Epithelial cell of esophagus (primary cell): ENCODE data around the gene RC3H2.
A peak's percentile ranks its signal among the peaks of the same experiment; 100 is the strongest.
"Not testable (repeated sequence)": the region's sequence is repeated elsewhere in the genome, so short reads cannot be mapped to it uniquely, and the experiment has no call there.

Experiments
- DNase-seq: peaks from one replicate; pipeline ENCODE4 v3.0.0; 2010; ENCODE audit warnings: low read depth
- H3K4me3 ChIP-seq: 2 replicates; pipeline ENCODE4 v1.5.1; 2011; ENCODE audit warnings: mild to moderate bottlenecking, low read length, control low read depth
- CTCF ChIP-seq: IDR thresholded peaks from 2 replicates; pipeline ENCODE4 v1.5.1; 2011; ENCODE audit warnings: low read depth, mild to moderate bottlenecking, low read length, control low read depth, inconsistent platforms; ENCODE audit not compliant: insufficient read depth; ENCODE audit errors: missing control alignments

The RC3H2 gene

DNA sequence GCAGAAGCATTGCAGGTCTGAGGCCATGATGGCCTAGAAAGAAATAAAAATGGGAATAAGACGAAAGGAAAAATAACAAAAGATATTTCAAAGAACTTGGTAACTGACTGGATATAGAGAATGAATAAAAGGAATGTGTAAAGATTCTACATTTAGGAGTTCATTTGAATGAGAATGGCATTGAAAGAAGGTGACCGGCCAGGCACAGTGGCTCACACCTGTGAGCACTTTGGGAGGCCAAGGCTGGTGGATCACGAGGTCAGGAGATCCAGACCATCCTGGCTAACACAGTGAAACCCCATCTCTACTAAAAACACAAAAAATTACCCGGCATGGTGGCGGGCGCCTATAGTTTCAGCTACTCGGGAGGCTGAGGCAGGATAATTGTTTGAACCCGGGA, 17.6 kb upstream of the RC3H2 start:
- no peak for TF ChIP-seq CTCF
- H3K4me3 ChIP-seq = no peak overlapping the region
- no peak for DNase-seq

DNA sequence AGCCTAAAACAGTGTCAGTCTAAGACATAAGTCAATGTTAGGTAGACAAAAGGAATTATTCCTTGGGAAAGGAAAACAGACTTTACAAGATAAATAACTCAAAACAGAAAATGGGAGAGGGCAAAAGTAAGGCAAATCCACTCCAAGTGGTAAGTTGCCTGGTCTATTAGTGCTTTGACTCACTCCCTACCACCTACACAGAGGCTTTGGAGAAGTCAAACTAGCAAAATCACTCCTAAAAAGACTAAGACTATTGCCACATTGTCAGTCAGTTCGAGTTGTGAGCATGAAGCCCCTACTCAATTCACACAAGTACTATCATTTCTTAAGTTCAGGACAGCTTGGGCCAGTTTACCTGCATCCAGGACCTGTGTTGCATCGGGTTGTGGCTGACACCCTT, 13.2 kb upstream of the RC3H2 start:
- DNase-seq = no peak
- H3K4me3 ChIP-seq = no peak overlapping the region
- no peak for TF ChIP-seq CTCF

GRCh38 chr9:122912964-122913673, 8.0 kb upstream of the RC3H2 start, which contains the start of gene ZBTB6:
TSS of gene ZBTB6 (minus strand) at chr9:122913323. CDS start at chr9:122912072, 1,251 bp downstream.
- DNase-seq = peak; percentile 86
- TF ChIP-seq CTCF = no peak
- peak within 1 kb of the TSS; percentile 84 for H3K4me3 ChIP-seq

DNA sequence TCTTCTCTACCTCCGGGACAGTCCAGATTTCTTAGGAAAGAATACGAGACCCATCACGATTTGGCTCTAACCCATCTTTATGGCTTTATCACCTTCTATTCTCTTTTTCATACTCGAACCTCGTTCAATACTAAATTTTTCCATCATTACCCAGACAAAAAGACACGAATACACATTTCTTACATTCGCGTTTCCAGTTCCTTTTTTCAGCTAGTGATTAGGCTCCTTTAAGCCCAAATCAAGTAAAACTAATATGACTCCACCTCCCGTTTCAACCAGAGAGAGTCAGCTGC, 7.5 kb upstream of the RC3H2 start:
- DNase-seq = no peak
- no peak for TF ChIP-seq CTCF
- H3K4me3 ChIP-seq = peak overlapping the region; percentile 84

- not testable (repeated sequence) for DNase-seq, H3K4me3 ChIP-seq
Measured at GRCh38 chr9:122906122-122906521, 963 bp upstream of the RC3H2 start.

- no peak for TF ChIP-seq CTCF
- DNase-seq = peak; percentile 27
- peak overlapping the region; percentile 95 for H3K4me3 ChIP-seq
Measured at GRCh38 chr9:122904466-122904822, 715 bp downstream of the RC3H2 start.

DNA sequence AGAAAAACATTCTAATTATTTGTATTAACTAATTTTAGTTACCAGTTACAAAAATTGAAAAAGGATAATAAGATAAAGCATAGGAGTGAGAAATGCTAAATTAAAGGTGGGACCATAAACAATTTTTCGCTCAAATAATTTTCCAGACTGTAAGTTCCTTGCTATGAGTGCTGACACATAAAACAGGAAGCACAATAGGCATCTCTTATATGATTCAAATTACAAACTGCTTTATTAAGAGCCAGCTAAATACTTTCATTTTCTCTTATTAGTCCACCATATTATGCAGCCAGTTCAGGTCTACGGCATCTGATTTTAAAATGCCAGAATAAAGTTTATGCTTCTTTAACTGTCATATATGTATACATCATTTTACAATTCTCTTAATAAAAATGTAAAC, 4.4 kb downstream of the RC3H2 start:
- no peak for TF ChIP-seq CTCF
- H3K4me3 ChIP-seq = peak overlapping the region; percentile 3
- DNase-seq = peak; percentile 23
